HepG2 (cell line): ENCODE measurements around the gene CCS. TPM values are rescaled to one million over a fixed set of nuclear protein-coding genes. Genes with fewer than 3 reads are reported as not detected.
A peak's percentile ranks its signal among the peaks of the same experiment; 100 is the strongest.

ENCODE experiments used
- ATAC-seq: fragments of 200-7000 bp; cut with Tn5 transposase; 3 replicates; pipeline ENCODE4 v1.9.1; 2020; ENCODE audit warnings: mild to moderate bottlenecking, moderate library complexity
- BruUV-seq: library from RNA; stranded (reverse); fragments of 400-500 nt; replicated peaks from 2 replicates; lab custom pipeline; 2021; lab: Mats Ljungman, UMichigan
- CTCF ChIA-PET: fragments of 300-600 bp; formaldehyde crosslinking; extraction: SDS; loops from one replicate; lab custom pipeline; 2021; ENCODE audit warnings: low total read pairs, inconsistent platforms, low intra/inter-chr PET ratio; lab: Yijun Ruan, JAX
- POLR2A ChIA-PET: fragments of 350-600 bp; sonication (Branson Sonifier 250); formaldehyde crosslinking; loops from one replicate; lab custom pipeline; 2020; ENCODE audit warnings: antibody characterized with exemption, inconsistent platforms; lab: Yijun Ruan, JAX
- DNase-seq: peaks from one replicate; pipeline ENCODE4 v3.0.0-alpha.2; 2015; ENCODE audit warnings: low spot score
- FAIRE-seq: peaks from 3 replicates; lab custom pipeline; 2011; peaks lifted over from hg19 to GRCh38; lab: Jason Lieb, UNC
- H2AFZ ChIP-seq: one replicate; pipeline ENCODE4 v1.6.1; 2011; ENCODE audit warnings: low read length, inconsistent platforms
- H3K27ac ChIP-seq: fragments of 300-600 bp; 3 replicates; pipeline ENCODE4 v1.8.0; 2011; ENCODE audit warnings: mixed run types, mild to moderate bottlenecking, mixed read lengths, low read length, inconsistent platforms; ENCODE audit not compliant: insufficient read depth; ENCODE audit errors: extremely low read length
- H3K27me3 ChIP-seq, 2 experiments: fragments of 200-600 bp in 1 of 2; 2 replicates in 1 of 2; 3 replicates in 1 of 2; pipeline versions ENCODE4 v1.6.0 to v1.8.0; 2011; ENCODE audit warnings: low read length in 2 of 2, mild to moderate bottlenecking in 2 of 2, moderate library complexity in 2 of 2, inconsistent platforms in 1 of 2; ENCODE audit not compliant: insufficient read depth in 2 of 2, control insufficient read depth in 1 of 2
- H3K36me3 ChIP-seq, 2 experiments: fragments of 200-600 bp in 1 of 2; replicated peaks in 1 of 2; 2 replicates in 1 of 2; 3 replicates in 1 of 2; pipeline versions ENCODE4 v1.5.1 to v1.8.0; 2011; ENCODE audit warnings: low read length in 2 of 2, inconsistent platforms in 1 of 2; ENCODE audit not compliant: insufficient read depth in 2 of 2, control insufficient read depth in 1 of 2
- H3K4me1 ChIP-seq: 2 replicates; pipeline ENCODE4 v1.5.1; 2012; ENCODE audit warnings: low read length, inconsistent platforms; ENCODE audit not compliant: insufficient read depth
- H3K4me2 ChIP-seq: 2 replicates; pipeline ENCODE4 v1.6.0; 2011; ENCODE audit warnings: low read depth, low read length, inconsistent platforms
- H3K4me3 ChIP-seq, 3 experiments: fragments of 200-600 bp in 1 of 3; sonication (generic), shearing (Covaris generic) in 1 of 3; replicated peaks in 1 of 3; 2 replicates each; pipeline ENCODE4 v1.5.1; 2011 to 2016; ENCODE audit warnings: low read length in 3 of 3, inconsistent platforms in 2 of 3, low read depth in 2 of 3, mild to moderate bottlenecking in 2 of 3, control low read depth in 1 of 3, mixed read lengths in 1 of 3; ENCODE audit not compliant: insufficient read depth in 1 of 3
- H3K79me2 ChIP-seq: one replicate; pipeline ENCODE4 v1.6.1; 2011; ENCODE audit warnings: low read length, inconsistent platforms; ENCODE audit not compliant: insufficient read depth
- H3K9ac ChIP-seq: 2 replicates; pipeline ENCODE4 v1.6.0; 2011; ENCODE audit warnings: mild to moderate bottlenecking, low read depth, low read length, inconsistent platforms; ENCODE audit not compliant: insufficient read depth
- H3K9me3 ChIP-seq: 2 replicates; pipeline ENCODE4 v1.5.1; 2012; ENCODE audit warnings: mild to moderate bottlenecking, low read length
- H4K20me1 ChIP-seq: 2 replicates; pipeline ENCODE4 v1.6.0; 2011; ENCODE audit warnings: inconsistent platforms, mild to moderate bottlenecking, low read length, moderate library complexity; ENCODE audit not compliant: insufficient read depth
- AGO2 ChIP-seq: fragments of 200-400 bp; formaldehyde crosslinking; optimal IDR thresholded peaks from 2 replicates; pipeline ENCODE3; 2017; ENCODE audit warnings: mild to moderate bottlenecking, low read depth, low read length, moderate library complexity
- BCL6 ChIP-seq: IDR thresholded peaks from 2 replicates; pipeline ENCODE4 v1.6.1; 2016; ENCODE audit warnings: missing genetic modification reagents, missing compliant biosample characterization
- FOSL1 ChIP-seq: sonication (generic); formaldehyde crosslinking; IDR thresholded peaks from 2 replicates; pipeline ENCODE4 v1.9.0; 2021; ENCODE audit warnings: missing genetic modification reagents, borderline replicate concordance
- FOXA3 ChIP-seq: IDR thresholded peaks from 2 replicates; pipeline ENCODE4 v1.6.1; 2016; ENCODE audit warnings: missing genetic modification reagents, missing compliant biosample characterization
- GATAD1 ChIP-seq: IDR thresholded peaks from 2 replicates; pipeline ENCODE4 v1.6.1; 2016; ENCODE audit warnings: missing genetic modification reagents, missing compliant biosample characterization
- RBFOX2 ChIP-seq: fragments of 200-400 bp; formaldehyde crosslinking; IDR thresholded peaks from 2 replicates; pipeline ENCODE4 v1.6.1; 2017; ENCODE audit warnings: low read depth, mild to moderate bottlenecking, low read length
- SOX5 ChIP-seq: IDR thresholded peaks from 2 replicates; pipeline ENCODE4 v1.6.1; 2016; ENCODE audit warnings: borderline replicate concordance
- ZNF737 ChIP-seq: sonication (generic); formaldehyde crosslinking; IDR thresholded peaks from 2 replicates; pipeline ENCODE4 v1.5.0; 2020; ENCODE audit warnings: missing genetic modification reagents, mild to moderate bottlenecking, borderline replicate concordance
- WGBS: methylation state at CpG from one replicate; pipeline ENCODE4 v1.1.6; 2017; ENCODE audit warnings: low lambda C conversion rate; 5-methylcytosine and 5-hydroxymethylcytosine counted together
- in situ Hi-C: cut with HindIII; loops from 2 replicates; pipeline ENCODE4 v1.10.0; 2017; ENCODE audit warnings: low pct_unique_long_range_greater_than_20kb; ENCODE audit not compliant: extremely low pct_ligation_motif_present
- intact Hi-C: fragments of 100-400 bp; cut with micrococcal nuclease; formaldehyde crosslinking; loops from one replicate; pipeline ENCODE4 v1.10.0; 2022; ENCODE audit not compliant: unreplicated experiment
- polyA plus RNA-seq, 8 experiments: library from polyadenylated mRNA; depleted of rRNA in 3 of 8; stranded (reverse) in 7 of 8; unstranded in 1 of 8; fragments of >200 nt; fragmentation: Illumina TruSeq in 4 of 8; extraction: Trizol in 4 of 8; gene quantifications; 2 replicates each; pipeline versions ENCODE4 v1.2.1 to v1.2.3, GENCODE V29; 2011 to 2016; ENCODE audit warnings: low read depth in 4 of 8, missing spikeins in 1 of 8, mixed read lengths in 1 of 8; ENCODE audit not compliant: insufficient read depth in 1 of 8
- total RNA-seq, 5 experiments: library from RNA; depleted of rRNA; stranded (reverse); fragments of >200 nt; fragmentation: Illumina TruSeq; extraction: Trizol; gene quantifications; 2 replicates each; pipeline ENCODE4 v1.2.3, GENCODE V29; 2016; ENCODE audit warnings: low read depth in 1 of 5

CCS gene
- total and polyA plus RNA-seq, 2 of the 13 experiments (the other 11 are each of a cell fraction or from before 2014, with no cell fraction given) = 25.4 to 44.6 TPM

DNA sequence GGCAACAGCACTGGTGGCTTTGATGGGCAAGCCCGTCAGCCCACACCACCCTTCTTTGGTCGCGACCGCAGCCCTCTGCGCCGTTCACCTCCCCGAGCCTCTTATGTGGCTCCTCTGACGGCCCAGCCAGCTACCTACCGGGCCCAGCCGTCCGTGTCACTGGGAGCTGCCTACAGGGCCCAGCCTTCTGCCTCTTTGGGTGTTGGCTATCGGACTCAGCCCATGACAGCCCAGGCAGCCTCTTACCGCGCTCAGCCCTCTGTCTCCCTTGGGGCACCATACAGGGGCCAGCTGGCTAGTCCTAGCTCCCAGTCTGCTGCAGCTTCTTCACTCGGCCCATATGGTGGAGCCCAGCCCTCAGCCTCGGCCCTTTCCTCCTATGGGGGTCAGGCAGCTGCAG, 31.5 kb downstream of the CCS start:
- Histone ChIP-seq H2AFZ (no peak overlapping the region), H3K9ac (no peak overlapping the region), H3K4me3 (no peak overlapping the region), H3K27me3 (no peaks in the 10 kb centered on the region), H3K4me2 (no peak overlapping the region), H3K9me3 (no peaks in the 10 kb centered on the region), H3K36me3 (peaks cover 41 to 79% of the 10 kb centered on the region in 2 experiments), H3K79me2 (peaks cover 95% of the 10 kb centered on the region), H4K20me1 (peaks cover 63% of the 10 kb centered on the region), H3K27ac (no peak overlapping the region), H3K4me1 (peaks cover 42% of the 10 kb centered on the region)
- TF ChIP-seq AGO2 (peak; percentile 47), SOX5 (CRISPR knock-in tag) (no peak), RBFOX2 (0 out of 2 replicates have a peak, but pooled peaks have one; percentile 47), ZNF737 (CRISPR knock-in tag) (no peak), BCL6 (CRISPR knock-in tag) (no peak), FOXA3 (CRISPR knock-in tag) (no peak)
- no peak for DNase-seq
- in situ Hi-C loops (no loop called here), intact Hi-C loops (no loop called here)
- no TSS peak for BruUV-seq
- peak; percentile 13 for ATAC-seq
- 93% methylated on average over 12 of the region's 16 CpGs for WGBS
- ChIA-PET POLR2A (interaction anchor here (1.3 to 10.6 kb wide), 3 partner anchors 8 to 53 kb away, joined by 6 to 211 read pairs (median 12); partner anchors contain the start of genes RBM14, RBM4 and RBM4B), CTCF (no interaction called here)
- FAIRE-seq = no peak

DNA sequence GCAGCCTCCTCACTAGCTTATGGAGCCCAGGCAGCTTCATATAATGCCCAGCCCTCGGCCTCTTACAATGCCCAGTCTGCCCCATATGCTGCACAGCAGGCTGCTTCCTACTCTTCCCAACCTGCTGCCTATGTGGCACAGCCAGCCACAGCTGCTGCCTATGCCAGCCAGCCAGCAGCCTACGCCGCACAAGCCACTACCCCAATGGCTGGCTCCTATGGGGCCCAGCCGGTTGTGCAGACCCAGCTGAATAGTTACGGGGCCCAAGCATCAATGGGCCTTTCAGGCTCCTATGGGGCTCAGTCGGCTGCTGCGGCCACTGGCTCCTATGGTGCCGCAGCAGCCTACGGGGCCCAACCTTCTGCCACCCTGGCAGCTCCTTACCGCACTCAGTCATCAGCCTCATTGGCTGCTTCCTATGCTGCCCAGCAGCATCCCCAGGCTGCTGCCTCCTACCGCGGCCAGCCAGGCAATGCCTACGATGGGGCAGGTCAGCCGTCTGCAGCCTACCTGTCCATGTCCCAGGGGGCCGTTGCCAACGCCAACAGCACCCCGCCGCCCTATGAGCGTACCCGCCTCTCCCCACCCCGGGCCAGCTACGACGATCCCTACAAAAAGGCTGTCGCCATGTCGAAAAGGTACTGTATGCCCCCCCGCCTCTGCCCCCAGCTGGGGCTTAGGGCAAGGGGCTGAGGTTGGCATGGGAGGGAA, 32.2 kb downstream of the CCS start:
- H2AFZ ChIP-seq = no peak overlapping the region
- H3K4me3 ChIP-seq = no peak overlapping the region
- ChIA-PET CTCF (no interaction called here), POLR2A (interaction anchor here (2.8 to 10.6 kb wide), 2 partner anchors 9 to 12 kb away, joined by 12 to 211 read pairs; partner anchors contain the start of genes RBM14 and RBM4)
- no peaks in the 10 kb centered on the region for H3K27me3 ChIP-seq
- H3K4me1 ChIP-seq = peaks cover 35% of the 10 kb centered on the region
- no peak overlapping the region for H3K27ac ChIP-seq
- WGBS = 98% methylated on average over 9 of the region's 26 CpGs
- TF ChIP-seq FOSL1 (CRISPR knock-in tag) (no peak), GATAD1 (CRISPR knock-in tag) (no peak), RBFOX2 (peak; percentile 58; the same call in 1 of the 2 replicates), AGO2 (peak; percentile 88)
- no peaks in the 10 kb centered on the region for H3K9me3 ChIP-seq
- H3K9ac ChIP-seq = no peak overlapping the region
- FAIRE-seq = no peak
- peak; percentile 5; the same call in 2 of the 3 replicates for ATAC-seq
- no peak overlapping the region for H3K4me2 ChIP-seq
- no TSS peak for BruUV-seq
- peaks cover 57% of the 10 kb centered on the region for H4K20me1 ChIP-seq
- H3K79me2 ChIP-seq = peaks cover 98% of the 10 kb centered on the region
- intact Hi-C loops (no loop called here), in situ Hi-C loops (no loop called here)
- no peak for DNase-seq
- peaks cover 41 to 83% of the 10 kb centered on the region in 2 experiments for H3K36me3 ChIP-seq
